ENCODE measurements around the gene EGFR. TPM values are rescaled to one million over a fixed set of nuclear protein-coding genes. Genes with fewer than 3 reads are reported as not detected.

Gene EGFR
- polyA plus RNA-seq, 1 donor from 2014 or later, result 0.22 TPM

DNA sequence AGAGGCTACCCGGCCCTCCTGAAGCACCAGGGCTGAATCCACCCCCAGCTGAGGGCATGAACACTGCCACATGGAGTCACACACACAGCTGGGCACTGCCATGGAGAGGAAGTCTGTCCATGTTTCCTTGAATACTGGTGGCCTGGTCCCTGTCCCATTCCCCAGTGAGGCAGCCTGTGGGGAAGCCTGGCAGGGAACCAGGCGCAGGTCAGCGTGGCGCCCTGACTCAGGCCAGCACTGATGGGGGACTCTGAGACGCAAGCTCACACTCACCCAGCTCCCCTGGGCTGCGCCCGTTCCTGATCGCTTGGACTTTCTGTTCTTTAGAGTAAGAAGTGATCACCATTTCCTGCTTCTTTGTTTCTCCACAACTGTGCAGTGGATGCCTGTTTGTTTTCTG is 128.3 kb downstream of the EGFR start:
- Histone ChIP-seq H3K4me3 (ENCODE audit: low read length) (no peak overlapping the region), H3K9me3 (ENCODE audit: low read length) (no peaks in the 10 kb centered on the region), H4K20me1 (ENCODE audit: insufficient read depth) (no peaks in the 10 kb centered on the region), H3K36me3 (ENCODE audit: insufficient read depth, low read length) (no peaks in the 10 kb centered on the region), H3F3A (ENCODE audit: insufficient read depth, low read length, poor library complexity, severe bottlenecking) (no peaks in the 10 kb centered on the region), H3K4me2 (ENCODE audit: low read length) (no peak overlapping the region), H3K27me3 (ENCODE audit: insufficient read depth, low read depth, low read length) (no peaks in the 10 kb centered on the region), H3K9ac (ENCODE audit: low read length) (no peak overlapping the region), H2AFZ (ENCODE audit: low read depth, low read length) (no peak overlapping the region), H3K9me2 (ENCODE audit: insufficient read depth, low read length) (no peaks in the 10 kb centered on the region), H3K27ac (ENCODE audit: low read length) (no peak overlapping the region), H3K79me2 (replicated peaks; ENCODE audit: insufficient read depth, low read length) (no peaks in the 10 kb centered on the region)
- TF ChIP-seq MXI1 (conservative IDR thresholded peaks at IDR 0.05; ENCODE audit: poor library complexity, severe bottlenecking) (no peak), RAD21 (conservative IDR thresholded peaks at IDR 0.05) (no peak), POLR2AphosphoS5 (IDR thresholded peaks at IDR 0.05) (no peak), EP300 (conservative IDR thresholded peaks at IDR 0.05; ENCODE audit: poor library complexity, severe bottlenecking) (no peak), TAF1 (IDR thresholded peaks at IDR 0.05; ENCODE audit: low read depth) (no peak), EZH2 (IDR thresholded peaks at IDR 0.05; ENCODE audit: borderline replicate concordance, insufficient read depth, low read length, poor library complexity, severe bottlenecking) (no peak), SMC3 (conservative IDR thresholded peaks at IDR 0.05; ENCODE audit: poor library complexity) (no peak)
- TF ChIP-seq, protein P1, sequence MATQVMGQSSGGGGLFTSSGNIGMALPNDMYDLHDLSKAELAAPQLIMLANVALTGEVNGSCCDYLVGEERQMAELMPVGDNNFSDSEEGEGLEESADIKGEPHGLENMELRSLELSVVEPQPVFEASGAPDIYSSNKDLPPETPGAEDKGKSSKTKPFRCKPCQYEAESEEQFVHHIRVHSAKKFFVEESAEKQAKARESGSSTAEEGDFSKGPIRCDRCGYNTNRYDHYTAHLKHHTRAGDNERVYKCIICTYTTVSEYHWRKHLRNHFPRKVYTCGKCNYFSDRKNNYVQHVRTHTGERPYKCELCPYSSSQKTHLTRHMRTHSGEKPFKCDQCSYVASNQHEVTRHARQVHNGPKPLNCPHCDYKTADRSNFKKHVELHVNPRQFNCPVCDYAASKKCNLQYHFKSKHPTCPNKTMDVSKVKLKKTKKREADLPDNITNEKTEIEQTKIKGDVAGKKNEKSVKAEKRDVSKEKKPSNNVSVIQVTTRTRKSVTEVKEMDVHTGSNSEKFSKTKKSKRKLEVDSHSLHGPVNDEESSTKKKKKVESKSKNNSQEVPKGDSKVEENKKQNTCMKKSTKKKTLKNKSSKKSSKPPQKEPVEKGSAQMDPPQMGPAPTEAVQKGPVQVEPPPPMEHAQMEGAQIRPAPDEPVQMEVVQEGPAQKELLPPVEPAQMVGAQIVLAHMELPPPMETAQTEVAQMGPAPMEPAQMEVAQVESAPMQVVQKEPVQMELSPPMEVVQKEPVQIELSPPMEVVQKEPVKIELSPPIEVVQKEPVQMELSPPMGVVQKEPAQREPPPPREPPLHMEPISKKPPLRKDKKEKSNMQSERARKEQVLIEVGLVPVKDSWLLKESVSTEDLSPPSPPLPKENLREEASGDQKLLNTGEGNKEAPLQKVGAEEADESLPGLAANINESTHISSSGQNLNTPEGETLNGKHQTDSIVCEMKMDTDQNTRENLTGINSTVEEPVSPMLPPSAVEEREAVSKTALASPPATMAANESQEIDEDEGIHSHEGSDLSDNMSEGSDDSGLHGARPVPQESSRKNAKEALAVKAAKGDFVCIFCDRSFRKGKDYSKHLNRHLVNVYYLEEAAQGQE (IDR thresholded peaks at IDR 0.05; ENCODE audit: borderline replicate concordance), result no peak
- TF ChIP-seq, protein P2, sequence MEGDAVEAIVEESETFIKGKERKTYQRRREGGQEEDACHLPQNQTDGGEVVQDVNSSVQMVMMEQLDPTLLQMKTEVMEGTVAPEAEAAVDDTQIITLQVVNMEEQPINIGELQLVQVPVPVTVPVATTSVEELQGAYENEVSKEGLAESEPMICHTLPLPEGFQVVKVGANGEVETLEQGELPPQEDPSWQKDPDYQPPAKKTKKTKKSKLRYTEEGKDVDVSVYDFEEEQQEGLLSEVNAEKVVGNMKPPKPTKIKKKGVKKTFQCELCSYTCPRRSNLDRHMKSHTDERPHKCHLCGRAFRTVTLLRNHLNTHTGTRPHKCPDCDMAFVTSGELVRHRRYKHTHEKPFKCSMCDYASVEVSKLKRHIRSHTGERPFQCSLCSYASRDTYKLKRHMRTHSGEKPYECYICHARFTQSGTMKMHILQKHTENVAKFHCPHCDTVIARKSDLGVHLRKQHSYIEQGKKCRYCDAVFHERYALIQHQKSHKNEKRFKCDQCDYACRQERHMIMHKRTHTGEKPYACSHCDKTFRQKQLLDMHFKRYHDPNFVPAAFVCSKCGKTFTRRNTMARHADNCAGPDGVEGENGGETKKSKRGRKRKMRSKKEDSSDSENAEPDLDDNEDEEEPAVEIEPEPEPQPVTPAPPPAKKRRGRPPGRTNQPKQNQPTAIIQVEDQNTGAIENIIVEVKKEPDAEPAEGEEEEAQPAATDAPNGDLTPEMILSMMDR (IDR thresholded peaks at IDR 0.05; ENCODE audit: poor library complexity, severe bottlenecking), result no peak

DNA sequence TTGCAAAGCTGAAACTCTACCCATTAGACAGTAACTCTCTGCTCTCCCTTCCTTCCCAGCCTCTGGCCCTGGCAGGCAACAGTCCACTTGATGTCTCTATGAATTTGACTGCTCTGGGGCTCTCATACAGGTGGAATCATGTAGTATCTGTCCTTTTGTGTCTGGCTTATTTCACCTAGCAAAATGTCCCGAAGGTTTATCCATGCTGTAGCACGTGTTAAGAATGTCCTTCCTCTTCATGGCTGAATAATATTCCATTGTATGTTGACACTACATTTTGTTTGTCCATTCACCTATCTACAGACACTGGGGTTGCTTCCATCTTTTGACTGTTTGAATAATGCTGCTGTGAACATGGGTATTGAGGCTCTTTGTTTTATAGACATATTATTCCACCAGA is 128.9 kb downstream of the EGFR start:
- H3F3A ChIP-seq (ENCODE audit: insufficient read depth, low read length, poor library complexity, severe bottlenecking), result no peaks in the 10 kb centered on the region
- no peaks in the 10 kb centered on the region for H3K27me3 ChIP-seq (ENCODE audit: insufficient read depth, low read depth, low read length)
- H3K9me3 ChIP-seq (ENCODE audit: low read length), result no peaks in the 10 kb centered on the region
- no peak overlapping the region for H2AFZ ChIP-seq (ENCODE audit: low read depth, low read length)
- no peaks in the 10 kb centered on the region for H3K79me2 ChIP-seq (replicated peaks; ENCODE audit: insufficient read depth, low read length)
- no peak overlapping the region for H3K4me2 ChIP-seq (ENCODE audit: low read length)
- no peak overlapping the region for H3K4me3 ChIP-seq (ENCODE audit: low read length)
- no peak overlapping the region for H3K27ac ChIP-seq (ENCODE audit: low read length)
- H4K20me1 ChIP-seq (ENCODE audit: insufficient read depth), result no peaks in the 10 kb centered on the region
- H3K9me2 ChIP-seq (ENCODE audit: insufficient read depth, low read length), result no peaks in the 10 kb centered on the region
- no peaks in the 10 kb centered on the region for H3K36me3 ChIP-seq (ENCODE audit: insufficient read depth, low read length)
- TF ChIP-seq, protein P1 (IDR thresholded peaks at IDR 0.05; ENCODE audit: borderline replicate concordance), result no peak
- TF ChIP-seq SMC3 (conservative IDR thresholded peaks at IDR 0.05; ENCODE audit: poor library complexity) (no peak), EP300 (conservative IDR thresholded peaks at IDR 0.05; ENCODE audit: poor library complexity, severe bottlenecking) (no peak), MXI1 (conservative IDR thresholded peaks at IDR 0.05; ENCODE audit: poor library complexity, severe bottlenecking) (no peak), EZH2 (IDR thresholded peaks at IDR 0.05; ENCODE audit: borderline replicate concordance, insufficient read depth, low read length, poor library complexity, severe bottlenecking) (no peak)
- no peak overlapping the region for H3K9ac ChIP-seq (ENCODE audit: low read length)

All from neural cell (in vitro differentiated cells).